NCI-H128 (cell line): ENCODE data around the gene ZNF423.
A peak's percentile ranks its signal among the peaks of the same experiment; 100 is the strongest.

Source experiments
- DNase-seq: peaks from one replicate; lab custom pipeline; 2025; ENCODE audit not compliant: unreplicated experiment; lab: John Stamatoyannopoulos, UW

ZNF423 gene

GRCh38 chr16:49826515-49826914 is 29.4 kb downstream of the ZNF423 start:
- DNase-seq: no peak

GRCh38 chr16:49825041-49825440 is 30.9 kb downstream of the ZNF423 start:
- no peak for DNase-seq

GRCh38 chr16:49824593-49824992 is 31.3 kb downstream of the ZNF423 start:
- no peak for DNase-seq

- DNase-seq: no peak
Measured at GRCh38 chr16:49822649-49823370, 33.1 kb downstream of the ZNF423 start.

GRCh38 chr16:49821614-49822282 is 34.2 kb downstream of the ZNF423 start:
- DNase-seq: no peak

GRCh38 chr16:49821156-49821555 is 34.8 kb downstream of the ZNF423 start:
- DNase-seq: no peak

- no peak for DNase-seq
Measured at GRCh38 chr16:49817754-49818507, 38.0 kb downstream of the ZNF423 start.

- no peak for DNase-seq
Measured at GRCh38 chr16:49816875-49817274, 39.0 kb downstream of the ZNF423 start.

GRCh38 chr16:49811644-49812334 is 44.1 kb downstream of the ZNF423 start:
- DNase-seq: no peak

- DNase-seq: no peak
Measured at GRCh38 chr16:49810831-49811230, 45.1 kb downstream of the ZNF423 start.

- no peak for DNase-seq
Measured at GRCh38 chr16:49809561-49809960, 46.4 kb downstream of the ZNF423 start.

- no peak for DNase-seq
Measured at GRCh38 chr16:49809062-49809461, 46.9 kb downstream of the ZNF423 start.

GRCh38 chr16:49806446-49806845 is 49.5 kb downstream of the ZNF423 start:
- DNase-seq: no peak

GRCh38 chr16:49801290-49801689 is 54.6 kb downstream of the ZNF423 start:
- DNase-seq: no peak

- DNase-seq: no peak
Measured at GRCh38 chr16:49800876-49801275, 55.0 kb downstream of the ZNF423 start.

GRCh38 chr16:49800441-49800840 is 55.5 kb downstream of the ZNF423 start:
- no peak for DNase-seq

GRCh38 chr16:49799172-49799571 is 56.7 kb downstream of the ZNF423 start:
- peak; percentile 11 for DNase-seq

- no peak for DNase-seq
Measured at GRCh38 chr16:49795513-49795912, 60.4 kb downstream of the ZNF423 start.

GRCh38 chr16:49793244-49793643 is 62.7 kb downstream of the ZNF423 start:
- DNase-seq: no peak

GRCh38 chr16:49789616-49790015 is 66.3 kb downstream of the ZNF423 start:
- no peak for DNase-seq

- no peak for DNase-seq
Measured at GRCh38 chr16:49788986-49789385, 66.9 kb downstream of the ZNF423 start.
